Sigmoid colon (tissue), 7 donors: Measurements from ENCODE around the gene MTCP1. TPM values are rescaled to one million over a fixed set of nuclear protein-coding genes. Genes with fewer than 3 reads are reported as not detected.

Source experiments
- DNase-seq: peaks from one replicate; pipeline ENCODE4 v3.0.0-alpha.2; 2019
- H3K27ac ChIP-seq, 4 donors: fragments of 200-600 bp; sonication (generic); one replicate each; pipeline ENCODE4 v1.5.1; 2016 to 2019; ENCODE audit warnings: mild to moderate bottlenecking in 1 of 4
- H3K27me3 ChIP-seq, 3 donors: fragments of 200-600 bp; sonication (generic); one replicate each; pipeline ENCODE4 v1.5.1; 2019; ENCODE audit warnings: mild to moderate bottlenecking in 1 of 3
- H3K36me3 ChIP-seq, 4 donors: fragments of 200-600 bp; sonication (generic); one replicate each; pipeline ENCODE4 v1.5.1; 2016 to 2019
- H3K4me1 ChIP-seq, 4 donors: fragments of 200-600 bp; sonication (generic); one replicate each; pipeline ENCODE4 v1.5.1; 2017 to 2019
- H3K4me3 ChIP-seq, 4 donors: fragments of 200-600 bp; sonication (generic); one replicate each; pipeline ENCODE4 v1.5.1; 2017 to 2019; ENCODE audit warnings: mild to moderate bottlenecking in 2 of 4, moderate library complexity in 1 of 4
- H3K9me3 ChIP-seq, 4 donors: fragments of 200-600 bp in 3 of 4; sonication (generic) in 3 of 4; one replicate each; pipeline versions ENCODE4 v1.5.1 to v1.6.1; 2013 to 2019
- CTCF ChIP-seq, 4 experiments: fragments of 450-650 bp in 3 of 4; fragments of 200-600 bp in 1 of 4; IDR thresholded peaks; one replicate each; pipeline ENCODE4 v1.5.1; 2016 to 2019; ENCODE audit warnings: antibody characterized with exemption in 4 of 4, mild to moderate bottlenecking in 3 of 4, moderate library complexity in 2 of 4
- EP300 ChIP-seq, 4 donors: sonication (generic); formaldehyde crosslinking; IDR thresholded peaks; one replicate each; pipeline ENCODE4 v1.6.1; 2017; ENCODE audit warnings: antibody characterized with exemption in 4 of 4
- POLR2A ChIP-seq, 2 donors: fragments of 450-650 bp; IDR thresholded peaks; one replicate each; pipeline ENCODE4 v1.6.1; 2016; ENCODE audit warnings: antibody characterized with exemption in 2 of 2, mild to moderate bottlenecking in 2 of 2, moderate library complexity in 2 of 2
- POLR2AphosphoS5 ChIP-seq, 4 donors: sonication (generic); formaldehyde crosslinking; IDR thresholded peaks; one replicate each; pipeline ENCODE4 v1.6.1; 2017; ENCODE audit warnings: antibody characterized with exemption in 4 of 4
- WGBS, 2 donors: extraction: QIAGEN DNeasy Blood & Tissue Kit; methylation state at CpG; one replicate each; pipeline ENCODE4 v1.1.7; 2013; 5-methylcytosine and 5-hydroxymethylcytosine counted together
- intact Hi-C: fragments of 100-400 bp; cut with DNase I; formaldehyde crosslinking; loops from one replicate; pipeline ENCODE4 v1.15.1; 2023
- polyA plus RNA-seq, 3 donors: library from polyadenylated mRNA; stranded (reverse); fragments of 200-250 nt; gene quantifications; one replicate each; pipeline ENCODE4 v1.2.3, GENCODE V29; 2013
- total RNA-seq, 4 donors: library from RNA; depleted of rRNA; stranded (reverse); fragments of >200 nt; gene quantifications; one replicate each; pipeline ENCODE4 v1.1.0, GENCODE V29; 2016
- donor health status: healthy with polysubstance abuse.
- donor health status: Bipolar disorder and iron deficiency.
- donor health status: healthy.

The MTCP1 gene
- total and polyA plus RNA-seq, 7 donors, result 3.1 to 13.8 (median 3.9) TPM

GRCh38 chrX:155086202-155086840, 15.4 kb upstream of the MTCP1 start:
- Histone ChIP-seq H3K9me3 (no peaks in the 10 kb centered on the region), H3K36me3 (no peaks in the 10 kb centered on the region), H3K27me3 (no peaks in the 10 kb centered on the region), H3K4me3 (no peak overlapping the region), H3K27ac (no peak overlapping the region), H3K4me1 (no peaks in the 10 kb centered on the region)
- TF ChIP-seq CTCF (IDR thresholded peaks at IDR 0.05) (peak in 3 of 4 experiments; percentile 7 to 36 (median 17)), EP300 (IDR thresholded peaks at IDR 0.05) (no peak), POLR2AphosphoS5 (IDR thresholded peaks at IDR 0.05) (no peak)
- WGBS, 2 donors, result 85 to 88% methylated on average over 24 of the region's 24 CpGs
- intact Hi-C loops, result no loop called here
- DNase-seq, result no peak

GRCh38 chrX:155071694-155072280, 851 bp upstream of the MTCP1 start:
- Histone ChIP-seq H3K27ac (peak overlapping the region; percentile 81 to 88 (median 85)), H3K4me1 (peaks cover 0 to 26% (median 5%) of the 10 kb centered on the region in 4 donors), H3K27me3 (no peaks in the 10 kb centered on the region), H3K4me3 (peak overlapping the region; percentile 42 to 61 (median 58)), H3K36me3 (peaks cover 0 to 7% (median 0%) of the 10 kb centered on the region in 4 donors), H3K9me3 (no peaks in the 10 kb centered on the region)
- WGBS, 2 donors, result 1% methylated on average over 25 of the region's 25 CpGs
- DNase-seq, result peak; percentile 68
- TF ChIP-seq POLR2A (IDR thresholded peaks at IDR 0.05), result no peak
- no peak for TF ChIP-seq POLR2AphosphoS5 (IDR thresholded peaks at IDR 0.05)
- TF ChIP-seq EP300 (IDR thresholded peaks at IDR 0.05), result no peak
- no peak for TF ChIP-seq CTCF (IDR thresholded peaks at IDR 0.05)
- intact Hi-C loops, result loop anchor here (2.0 to 10.0 kb wide), 2 partner anchors 45 to 143 kb away; partner anchors contain the start of genes FUNDC2 and VBP1

- no peaks in the 10 kb centered on the region for H3K27me3 ChIP-seq
- WGBS, 2 donors, result 0 to 1% methylated on average over 16 of the region's 16 CpGs
- H3K36me3 ChIP-seq, result no peaks in the 10 kb centered on the region
- H3K27ac ChIP-seq, result peak overlapping the region; percentile 85 to 88 (median 88)
- intact Hi-C loops, result loop anchor here (2.0 to 10.0 kb wide), 2 partner anchors 44 to 144 kb away; partner anchors contain the start of genes FUNDC2 and VBP1
- no peaks in the 10 kb centered on the region for H3K9me3 ChIP-seq
- TF ChIP-seq POLR2AphosphoS5 (IDR thresholded peaks at IDR 0.05) (no peak), POLR2A (IDR thresholded peaks at IDR 0.05) (no peak), EP300 (IDR thresholded peaks at IDR 0.05) (no peak), CTCF (IDR thresholded peaks at IDR 0.05) (no peak)
- peak overlapping the region; percentile 52 to 61 (median 58) for H3K4me3 ChIP-seq
- DNase-seq, result peak; percentile 67
- H3K4me1 ChIP-seq, result peaks cover 0 to 26% (median 5%) of the 10 kb centered on the region in 4 donors
Observed at GRCh38 chrX:155070663-155070974, 317 bp downstream of the MTCP1 start.

- no peak for TF ChIP-seq POLR2A (IDR thresholded peaks at IDR 0.05)
- no peak for TF ChIP-seq CTCF (IDR thresholded peaks at IDR 0.05)
- no peak for TF ChIP-seq EP300 (IDR thresholded peaks at IDR 0.05)
- no peak for TF ChIP-seq POLR2AphosphoS5 (IDR thresholded peaks at IDR 0.05)
Observed at GRCh38 chrX:155070038-155070437, 898 bp downstream of the MTCP1 start.

More at GRCh38 chrX:155070038-155070437, 898 bp downstream of the MTCP1 start:
- H3K4me3 ChIP-seq, result peak overlapping the region; percentile 52 to 61 (median 58)
- H3K27ac ChIP-seq, result peak overlapping the region; percentile 85 to 88 (median 88)
- 1 to 4% methylated on average over 12 of the region's 12 CpGs for WGBS, 2 donors
- peaks cover 0 to 26% (median 5%) of the 10 kb centered on the region in 4 donors for H3K4me1 ChIP-seq
- no peak for DNase-seq
- intact Hi-C loops, result loop anchor here (2.0 to 10.0 kb wide), 2 partner anchors 43 to 145 kb away; partner anchors contain the start of genes FUNDC2 and VBP1
- no peaks in the 10 kb centered on the region for H3K36me3 ChIP-seq
- no peaks in the 10 kb centered on the region for H3K27me3 ChIP-seq
- no peaks in the 10 kb centered on the region for H3K9me3 ChIP-seq
